HG03442 (cell line): ENCODE measurements around the gene NECTIN4.
"Not testable (repeated sequence)": the region's sequence is repeated elsewhere in the genome, so short reads cannot be mapped to it uniquely, and the experiment has no call there.

Experiments
- ATAC-seq: cut with Tn5 transposase; IDR thresholded peaks from one replicate; pipeline ENCODE4 v1.9.1; 2021; ENCODE audit warnings: mild to moderate bottlenecking, moderate library complexity; ENCODE audit not compliant: unreplicated experiment

Gene NECTIN4

GRCh38 chr1:161082996-161083747, 6.2 kb downstream of the NECTIN4 start:
- ATAC-seq = no peak

- ATAC-seq = no peak
These were observed 6.9 kb downstream of the NECTIN4 start for GRCh38 chr1:161082483-161082882.

- ATAC-seq = no peak
These were observed 7.8 kb downstream of the NECTIN4 start for GRCh38 chr1:161081519-161081918.

GRCh38 chr1:161080441-161081405, 8.6 kb downstream of the NECTIN4 start:
- no peak for ATAC-seq

- ATAC-seq = no peak
These were observed 9.8 kb downstream of the NECTIN4 start for GRCh38 chr1:161079436-161080110.

- ATAC-seq = no peak
These were observed 11.9 kb downstream of the NECTIN4 start for GRCh38 chr1:161077426-161077825.

- ATAC-seq = no peak
These were observed 12.9 kb downstream of the NECTIN4 start for GRCh38 chr1:161076410-161076809.

- ATAC-seq = no peak
These were observed 14.5 kb downstream of the NECTIN4 start for GRCh38 chr1:161074676-161075368.

- no peak for ATAC-seq
These were observed 15.8 kb downstream of the NECTIN4 start for GRCh38 chr1:161073474-161074121.

- ATAC-seq = no peak
These were observed 16.5 kb downstream of the NECTIN4 start for GRCh38 chr1:161072751-161073449.

GRCh38 chr1:161071886-161072371, 17.4 kb downstream of the NECTIN4 start:
- ATAC-seq = no peak

- no peak for ATAC-seq
These were observed 18.6 kb downstream of the NECTIN4 start for GRCh38 chr1:161070761-161071160.

- ATAC-seq = peak; percentile 85
These were observed 19.6 kb downstream of the NECTIN4 start, which contains the start of gene ARHGAP30 for GRCh38 chr1:161069731-161070270. Gene ARHGAP30 (minus strand): TSS chr1:161069891. CDS start chr1:161069624, 267 bp downstream.

- peak; percentile 0 for ATAC-seq
These were observed 20.1 kb downstream of the NECTIN4 start for GRCh38 chr1:161069241-161069640.

GRCh38 chr1:161068306-161069234, 20.8 kb downstream of the NECTIN4 start:
- peak; percentile 41 for ATAC-seq

GRCh38 chr1:161066694-161067093, 22.7 kb downstream of the NECTIN4 start:
- ATAC-seq = no peak

- not testable (repeated sequence) for ATAC-seq
These were observed 23.7 kb downstream of the NECTIN4 start for GRCh38 chr1:161065681-161066080.

- not testable (repeated sequence) for ATAC-seq
These were observed 25.4 kb downstream of the NECTIN4 start for GRCh38 chr1:161063936-161064335.
